Hematopoietic multipotent progenitor cell treated with erythropoietin and hydrocortisone succinate and interleukin-3 and kit ligand, for 8 days (in vitro differentiated cells): ENCODE measurements around the gene SLC2A13.
"Not testable (repeated sequence)": the region's sequence is repeated elsewhere in the genome, so short reads cannot be mapped to it uniquely, and the experiment has no call there.

Experiments
- DNase-seq: peaks from one replicate; pipeline ENCODE4 v3.0.0-alpha.2; 2015

Gene SLC2A13

DNA sequence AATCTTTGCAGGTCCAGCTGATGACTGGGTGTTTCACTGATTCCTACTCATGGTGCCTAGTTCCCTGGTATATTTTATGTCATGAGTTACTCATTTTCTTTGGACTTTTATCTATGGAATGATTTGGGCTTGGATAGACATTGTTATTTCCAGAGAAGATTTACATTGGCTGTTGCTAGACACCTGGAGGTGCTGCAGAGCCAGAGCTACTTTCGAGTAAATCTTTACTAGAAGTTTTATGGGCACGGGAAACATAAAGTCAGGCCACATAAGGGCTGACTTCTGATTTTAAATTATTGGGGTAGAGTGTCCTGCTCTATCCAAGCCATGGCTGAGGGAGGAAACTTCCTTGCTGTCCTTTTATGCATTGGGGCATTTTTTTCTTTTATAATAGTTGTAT, 310.4 kb downstream of the SLC2A13 start:
- DNase-seq, result no peak

DNA sequence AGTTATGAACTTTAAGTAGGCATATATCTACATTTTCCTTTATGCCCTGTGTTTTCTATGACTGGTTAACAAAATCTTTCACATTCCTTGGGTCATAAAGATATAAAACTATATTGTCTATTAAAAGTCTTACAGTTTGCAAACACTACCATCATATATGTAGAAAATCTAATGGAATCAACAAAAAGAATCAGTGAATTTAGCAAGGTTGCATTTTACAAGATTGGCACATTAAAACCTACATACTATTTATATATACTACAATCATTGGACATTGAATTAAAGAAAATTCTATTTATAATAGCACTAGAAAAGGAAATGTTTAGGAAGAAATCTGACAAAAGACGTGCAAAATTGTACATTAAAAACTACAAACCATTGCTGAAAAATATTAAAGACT, 312.9 kb downstream of the SLC2A13 start:
- DNase-seq, result no peak

- no peak for DNase-seq
Measured at GRCh38 chr12:39788239-39788638, 317.6 kb downstream of the SLC2A13 start.

DNA sequence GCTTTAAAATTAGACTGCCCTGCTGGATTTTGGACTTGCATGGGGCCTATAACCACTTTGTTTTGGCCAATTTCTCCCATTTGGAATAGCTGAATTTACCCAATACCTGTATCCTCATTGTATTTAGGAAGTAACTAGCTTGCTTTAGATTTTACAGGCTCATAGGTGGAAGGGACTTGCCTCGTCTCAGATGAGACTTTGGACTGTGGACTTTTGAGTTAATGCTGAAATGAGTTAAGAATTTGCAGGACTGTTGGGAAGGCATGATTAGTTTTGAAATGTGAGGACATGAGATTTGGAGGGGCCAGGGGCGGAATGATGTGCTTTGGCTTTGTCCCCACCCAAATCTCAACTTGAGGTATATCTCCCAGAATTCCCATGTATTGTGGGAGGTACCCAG, 320.1 kb downstream of the SLC2A13 start:
- not testable (repeated sequence) for DNase-seq

DNA sequence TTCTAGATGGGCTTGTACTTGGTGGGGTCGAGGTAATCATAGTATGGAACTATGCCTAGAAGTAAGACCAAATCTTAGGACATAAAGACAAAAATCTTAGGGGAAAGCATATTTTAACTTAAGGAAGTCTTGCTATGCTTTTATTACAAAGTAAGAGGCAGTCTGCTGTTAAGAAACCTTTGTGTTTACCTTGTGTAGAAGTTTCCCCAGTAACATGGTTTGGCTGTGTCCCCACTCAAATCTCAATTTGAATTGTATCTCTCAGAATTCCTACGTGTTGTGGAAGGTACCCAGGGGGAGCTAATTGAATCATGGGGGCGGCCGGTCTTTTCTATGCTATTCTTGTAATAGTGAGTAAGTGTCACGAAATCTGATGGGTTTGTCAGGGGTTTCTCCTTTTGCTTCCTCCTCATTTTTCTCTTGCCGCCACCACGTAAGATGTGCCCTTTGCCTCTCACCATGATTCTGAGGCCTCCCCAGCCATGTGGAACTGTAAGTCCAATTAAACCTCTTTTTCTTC, 323.8 kb downstream of the SLC2A13 start:
- DNase-seq, result no peak

- DNase-seq, result no peak
Measured at GRCh38 chr12:39780913-39781446, 324.9 kb downstream of the SLC2A13 start.

DNA sequence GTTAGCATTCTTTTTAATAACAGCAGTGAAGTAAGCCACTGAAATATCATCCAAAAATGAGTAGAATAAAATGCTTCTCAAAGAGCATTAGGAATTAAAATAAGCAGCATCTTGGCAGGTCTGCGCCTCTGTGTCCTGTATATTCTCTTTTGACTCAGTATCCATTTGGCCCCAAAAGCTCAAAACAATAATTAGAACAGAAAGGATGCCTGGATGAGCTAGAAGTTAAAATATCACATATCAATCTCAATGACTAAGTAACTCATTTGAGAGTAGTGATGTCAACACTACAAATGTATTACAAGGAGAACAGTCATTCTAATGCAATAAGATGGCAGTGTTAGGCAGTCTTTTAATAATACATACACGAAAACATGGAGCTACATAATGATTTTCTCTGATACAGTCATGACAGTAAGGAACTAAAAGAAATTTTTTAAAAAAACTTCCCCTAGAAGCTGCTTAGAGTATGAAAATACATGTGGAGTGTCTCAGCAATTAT, 325.4 kb downstream of the SLC2A13 start:
- no peak for DNase-seq

DNA sequence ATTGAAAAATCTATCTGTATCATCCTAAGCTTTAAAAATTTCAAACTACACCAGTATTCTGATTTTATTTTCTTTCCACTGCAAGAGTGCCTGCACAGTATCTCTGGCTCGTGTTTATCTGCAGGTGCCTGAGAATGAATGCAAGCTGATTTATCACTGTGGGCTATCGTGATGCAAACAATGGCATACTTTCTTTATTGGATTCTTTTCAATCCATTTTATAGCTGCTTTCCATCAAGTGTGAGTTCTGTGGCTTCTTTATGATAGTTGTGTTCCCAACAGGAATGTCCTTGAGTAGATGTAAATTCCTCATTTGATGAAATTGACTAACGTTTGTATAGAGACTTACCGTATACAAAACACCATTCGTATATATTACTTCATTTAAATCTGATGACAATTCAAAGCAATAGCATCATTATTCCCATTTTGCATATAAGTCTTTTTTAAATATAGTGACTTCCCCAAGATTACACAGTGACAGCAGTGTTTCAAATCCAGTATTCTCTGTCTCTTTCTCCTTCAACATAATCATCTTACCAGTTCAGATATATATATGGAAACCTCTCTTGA, 326.0 kb downstream of the SLC2A13 start:
- no peak for DNase-seq

DNA sequence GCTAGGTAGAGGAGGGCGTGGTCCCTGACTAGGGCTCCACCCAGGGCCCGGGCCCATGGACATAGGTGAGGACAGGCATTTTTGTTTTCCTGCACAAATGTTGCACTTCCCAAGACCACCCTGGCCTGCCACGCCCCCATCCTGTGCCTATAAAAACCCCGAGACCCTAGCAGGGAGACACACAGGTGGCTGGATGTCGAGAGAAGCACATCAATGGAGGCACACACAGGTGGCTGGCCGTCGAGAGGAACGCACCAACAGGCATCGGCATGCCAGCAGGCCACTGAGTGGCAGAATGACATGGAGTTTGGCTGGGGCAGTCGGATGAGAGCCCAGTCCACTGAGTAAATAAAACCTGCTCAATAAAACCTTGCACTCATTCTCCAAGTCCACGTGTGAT, 328.4 kb downstream of the SLC2A13 start:
- DNase-seq, result no peak

GRCh38 chr12:39773266-39773665, 332.6 kb downstream of the SLC2A13 start:
- no peak for DNase-seq

DNA sequence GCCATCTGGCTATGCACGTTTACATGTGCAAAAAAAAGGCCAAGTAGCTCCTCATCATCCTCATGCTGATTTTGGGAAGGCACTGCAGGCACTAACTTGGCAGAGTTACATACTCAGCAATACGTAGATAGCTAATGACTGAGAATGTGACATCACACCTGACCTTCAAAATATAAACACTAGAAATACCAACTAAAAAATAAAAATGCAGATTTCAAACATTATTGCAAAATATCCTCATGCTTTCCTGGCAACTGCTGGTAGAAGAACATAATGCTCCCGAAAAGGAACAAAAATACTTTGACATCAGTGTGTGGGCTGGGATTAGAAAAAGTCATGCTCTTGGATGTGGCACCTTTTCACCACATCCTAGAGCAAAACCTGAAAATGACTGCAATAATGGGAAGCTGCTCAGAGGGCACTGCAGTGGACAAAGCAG, 333.0 kb downstream of the SLC2A13 start:
- DNase-seq, result no peak

- DNase-seq, result no peak
Measured at GRCh38 chr12:39771456-39771855, 334.4 kb downstream of the SLC2A13 start.

DNA sequence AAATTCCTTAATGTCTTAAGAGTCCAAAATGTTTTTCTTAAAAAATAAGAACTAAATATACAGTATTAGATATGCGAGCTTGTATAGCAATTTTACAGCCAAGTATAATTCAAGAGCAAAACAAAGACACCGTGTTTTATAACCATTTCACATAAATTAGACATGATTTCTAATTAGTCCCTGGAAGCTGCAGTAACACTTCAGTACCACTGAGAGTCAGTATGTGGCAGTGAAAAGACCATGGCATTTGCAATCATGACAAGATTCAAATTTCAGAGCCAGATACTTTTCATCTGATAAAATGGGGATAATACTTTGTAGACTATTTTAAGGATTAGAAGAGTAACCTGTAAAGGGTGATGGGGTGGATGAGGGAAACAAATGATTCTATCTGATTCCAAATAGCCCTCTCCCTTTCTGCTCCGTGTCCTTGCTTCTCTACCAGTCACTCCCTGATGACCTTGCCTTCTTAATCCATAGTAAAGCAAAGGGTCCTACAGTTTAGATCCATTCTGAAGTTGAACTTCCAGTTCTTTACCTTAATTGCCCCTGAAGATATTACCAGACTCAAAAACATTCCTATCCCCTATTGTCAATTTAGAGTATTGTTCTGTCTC, 340.8 kb downstream of the SLC2A13 start:
- DNase-seq, result peak; percentile 33

DNA sequence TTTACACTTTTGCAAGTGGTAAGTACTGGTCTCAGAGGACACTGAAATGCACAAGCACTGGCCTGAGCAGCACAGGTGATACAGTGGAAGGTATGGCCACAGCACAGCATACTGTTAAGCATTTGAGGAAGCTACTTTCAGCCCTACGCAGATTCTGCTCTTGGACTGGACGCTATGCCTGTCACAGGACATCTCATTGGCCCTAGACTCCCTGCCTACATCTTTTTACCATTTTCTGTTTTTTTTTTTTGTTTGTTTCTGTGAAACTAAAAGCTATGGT, 342.1 kb downstream of the SLC2A13 start:
- no peak for DNase-seq

- DNase-seq, result no peak
Measured at GRCh38 chr12:39763071-39763889, 342.6 kb downstream of the SLC2A13 start.

DNA sequence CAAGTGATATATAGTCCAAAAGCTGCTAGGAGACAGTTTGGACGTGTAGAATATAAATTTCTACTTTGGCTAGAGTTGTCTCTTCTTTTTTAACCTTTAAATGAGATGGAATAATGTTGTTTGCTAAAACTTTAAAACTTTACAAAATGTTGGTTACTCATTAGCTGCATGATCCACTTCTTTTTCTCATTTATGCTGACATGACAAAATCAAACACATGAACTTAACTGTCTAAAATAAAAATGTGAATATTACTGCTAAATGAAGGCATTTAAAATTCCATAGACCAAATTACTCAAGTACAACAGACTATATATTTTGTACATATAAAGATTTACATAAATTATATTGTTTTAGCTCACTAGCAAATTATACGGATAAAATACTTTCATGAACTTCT, 350.4 kb downstream of the SLC2A13 start:
- no peak for DNase-seq

GRCh38 chr12:39752482-39753137, 353.3 kb downstream of the SLC2A13 start:
- no peak for DNase-seq

GRCh38 chr12:39746151-39746550, 359.7 kb downstream of the SLC2A13 start:
- DNase-seq, result not testable (repeated sequence)

DNA sequence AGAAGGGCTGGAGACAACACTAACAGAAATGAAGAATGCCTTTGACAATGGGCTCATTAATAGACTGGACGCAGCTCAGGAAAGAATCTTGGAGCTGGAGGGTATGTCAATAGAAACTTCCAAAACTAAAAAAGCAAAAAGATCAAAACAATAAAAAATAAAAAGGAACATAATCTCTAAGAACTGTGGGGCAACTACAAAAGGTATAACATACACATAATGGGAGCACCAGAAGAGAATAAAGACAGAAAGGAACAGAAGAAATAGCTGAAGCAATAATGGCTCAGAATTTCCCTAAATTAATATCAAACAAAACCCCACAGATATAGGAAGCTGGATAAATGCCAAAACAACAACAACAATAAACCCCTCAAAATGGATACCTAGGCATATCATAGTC, 362.2 kb downstream of the SLC2A13 start:
- DNase-seq, result no peak

DNA sequence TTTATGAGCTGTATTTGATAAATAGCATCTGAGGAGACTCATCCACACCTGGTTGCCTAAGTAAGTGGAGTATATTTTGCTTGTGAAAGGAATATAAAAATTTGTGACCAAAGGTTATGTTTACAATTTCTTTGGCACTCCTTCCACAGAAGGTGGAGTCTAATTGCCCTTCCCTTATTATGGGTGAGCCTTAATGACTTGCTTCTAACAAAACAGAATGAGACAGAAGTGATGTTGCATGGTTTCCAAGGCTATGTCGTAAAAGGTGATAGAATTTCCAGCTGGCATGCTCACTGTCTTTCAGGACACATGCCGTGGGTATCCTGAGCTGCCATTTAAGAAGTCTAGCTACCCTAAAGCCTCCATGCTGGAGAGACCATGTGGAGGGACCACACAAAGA, 369.5 kb downstream of the SLC2A13 start:
- no peak for DNase-seq

DNA sequence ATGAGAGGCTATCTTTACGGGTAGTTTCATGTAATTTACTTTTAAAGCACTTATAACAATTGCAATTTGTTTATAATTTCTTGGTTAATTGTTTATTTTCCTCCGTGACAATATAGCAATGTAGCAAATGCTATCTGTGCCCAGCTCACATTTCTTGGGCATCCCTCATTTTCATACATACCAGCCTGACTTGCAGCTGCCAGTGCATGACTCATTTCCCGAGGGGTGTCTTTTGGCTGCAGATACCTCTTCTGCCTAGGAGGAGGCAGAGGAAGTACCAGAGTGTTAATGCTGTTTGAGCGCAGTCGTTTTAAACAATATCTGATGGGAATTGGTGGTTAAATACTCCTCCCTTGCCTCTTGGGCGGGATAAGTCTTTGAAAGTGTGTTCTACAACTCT, 382.1 kb downstream of the SLC2A13 start:
- no peak for DNase-seq

GRCh38 chr12:39722504-39722903, 383.4 kb downstream of the SLC2A13 start:
- DNase-seq, result no peak

GRCh38 chr12:39713552-39713951, 392.3 kb downstream of the SLC2A13 start:
- no peak for DNase-seq
